Lung (tissue), 12 donors: ENCODE results near the gene ZKSCAN1. TPM values are rescaled to one million over a fixed set of nuclear protein-coding genes. Genes with fewer than 3 reads are reported as not detected.

Source experiments
- ATAC-seq: fragments of 200-7000 bp; cut with Tn5 transposase; one replicate; pipeline ENCODE4 v1.9.1; 2020; ENCODE audit warnings: moderate number of reproducible peaks; ENCODE audit not compliant: insufficient read depth, low FRiP score
- DNase-seq, 3 donors: peaks; one replicate each; pipeline ENCODE4 v3.0.0-alpha.2; 2013 to 2017
- H3K27ac ChIP-seq, 2 donors: one replicate each; pipeline ENCODE4 v1.5.1; 2013; ENCODE audit warnings: mild to moderate bottlenecking in 2 of 2, moderate library complexity in 2 of 2, control low read depth in 1 of 2, inconsistent platforms in 1 of 2, low read depth in 1 of 2, low read length in 1 of 2
- H3K27me3 ChIP-seq, 3 donors: one replicate each; pipeline ENCODE4 v1.5.1; 2013; ENCODE audit warnings: low read length in 2 of 3; ENCODE audit not compliant: control insufficient read depth in 3 of 3, insufficient read depth in 3 of 3
- H3K36me3 ChIP-seq, 4 donors: one replicate each; pipeline ENCODE4 v1.5.1; 2013; ENCODE audit warnings: low read length in 4 of 4, mild to moderate bottlenecking in 1 of 4, moderate library complexity in 1 of 4; ENCODE audit not compliant: control insufficient read depth in 4 of 4, insufficient read depth in 4 of 4
- H3K4me1 ChIP-seq, 5 donors: one replicate each; pipeline ENCODE4 v1.5.1; 2013; ENCODE audit warnings: low read length in 5 of 5, mild to moderate bottlenecking in 2 of 5, moderate library complexity in 1 of 5; ENCODE audit not compliant: control insufficient read depth in 5 of 5, insufficient read depth in 5 of 5
- H3K4me3 ChIP-seq: one replicate; pipeline ENCODE4 v1.5.1; 2013; ENCODE audit warnings: mild to moderate bottlenecking, control low read depth, moderate library complexity
- H3K9ac ChIP-seq, 2 donors: one replicate each; pipeline ENCODE4 v1.5.1; 2013; ENCODE audit warnings: low read length in 2 of 2, control low read depth in 1 of 2; ENCODE audit not compliant: insufficient read depth in 1 of 2
- H3K9me3 ChIP-seq, 4 donors: one replicate each; pipeline ENCODE4 v1.5.1; 2013; ENCODE audit warnings: low read length in 3 of 4, mild to moderate bottlenecking in 1 of 4, moderate library complexity in 1 of 4; ENCODE audit not compliant: control insufficient read depth in 4 of 4, insufficient read depth in 3 of 4
- CTCF ChIP-seq: IDR thresholded peaks from 2 replicates; pipeline ENCODE4 v1.5.1; 2012; ENCODE audit warnings: mild to moderate bottlenecking; ENCODE audit errors: control extremely low read depth, extremely low read depth
- WGBS, 2 donors: extraction: QIAGEN DNeasy Blood & Tissue Kit; methylation state at CpG; one replicate each; pipeline ENCODE4 v1.1.7; 2013; 5-methylcytosine and 5-hydroxymethylcytosine counted together
- polyA plus RNA-seq, 2 donors: library from polyadenylated mRNA; stranded (reverse); fragments of 200-250 nt; gene quantifications; one replicate each; pipeline ENCODE4 v1.2.1, GENCODE V29; 2013
- total RNA-seq, 2 donors: library from RNA; depleted of rRNA in 1 of 2; stranded (reverse); fragments of >200 nt in 1 of 2; gene quantifications; one replicate each; pipeline ENCODE4 v1.2.1, GENCODE V29; 2014 to 2021
- donor health status: control.
- donor health status: control.
- donor health status: Bipolar disorder and iron deficiency.
- donor health status: healthy.
- donor health status: DM: yes; HTN: yes; CAD: no.

ZKSCAN1 gene
- total and polyA plus RNA-seq, 4 donors = 8.2 to 54.0 (median 29.6) TPM

GRCh38 chr7:100033526-100033925 is 18.1 kb downstream of the ZKSCAN1 start:
- H3K9ac ChIP-seq = no peak overlapping the region
- H3K4me1 ChIP-seq = peaks cover 0 to 25% (median 0%) of the 10 kb centered on the region in 5 donors
- H3K27ac ChIP-seq = no peak overlapping the region
- H3K9me3 ChIP-seq = no peaks in the 10 kb centered on the region
- H3K4me3 ChIP-seq = no peak overlapping the region
- peaks cover 28 to 54% (median 39%) of the 10 kb centered on the region in 4 donors for H3K36me3 ChIP-seq
- 95 to 97% methylated on average over 6 of the region's 6 CpGs for WGBS, 2 donors
- no peaks in the 10 kb centered on the region for H3K27me3 ChIP-seq
- no peak for ATAC-seq
- no peak for TF ChIP-seq CTCF
- no peak for DNase-seq

- H3K9ac ChIP-seq = no peak overlapping the region
- ATAC-seq = no peak
- peaks cover 27 to 48% (median 36%) of the 10 kb centered on the region in 4 donors for H3K36me3 ChIP-seq
Measured at GRCh38 chr7:100034871-100035510, 19.6 kb downstream of the ZKSCAN1 start.

GRCh38 chr7:100035876-100036275 is 20.5 kb downstream of the ZKSCAN1 start:
- Histone ChIP-seq H3K4me3 (no peak overlapping the region), H3K27me3 (no peaks in the 10 kb centered on the region), H3K27ac (peak overlapping the region in 1 of 2 donors; percentile 51), H3K9me3 (no peaks in the 10 kb centered on the region), H3K9ac (no peak overlapping the region), H3K4me1 (peaks cover 0 to 28% (median 5%) of the 10 kb centered on the region in 5 donors), H3K36me3 (peaks cover 23 to 41% (median 29%) of the 10 kb centered on the region in 4 donors)
- WGBS, 2 donors = 75 to 90% methylated on average over 6 of the region's 6 CpGs
- TF ChIP-seq CTCF = no peak
- DNase-seq (no peak), ATAC-seq (no peak)

More at GRCh38 chr7:100034871-100035510, 19.6 kb downstream of the ZKSCAN1 start:
- Histone ChIP-seq H3K9me3 (no peaks in the 10 kb centered on the region), H3K4me1 (peaks cover 0 to 28% (median 5%) of the 10 kb centered on the region in 5 donors), H3K4me3 (no peak overlapping the region), H3K27me3 (no peaks in the 10 kb centered on the region), H3K27ac (no peak overlapping the region)
- TF ChIP-seq CTCF = no peak
- WGBS, 2 donors = 75 to 91% methylated on average over 8 of the region's 8 CpGs
- no peak for DNase-seq
